GM21529 (cell line): Measurements from ENCODE around the gene MBD1.
A peak's percentile ranks its signal among the peaks of the same experiment; 100 is the strongest.
"Not testable (repeated sequence)": the region's sequence is repeated elsewhere in the genome, so short reads cannot be mapped to it uniquely, and the experiment has no call there.

Source experiments
- ATAC-seq: cut with Tn5 transposase; IDR thresholded peaks from one replicate; pipeline ENCODE4 v1.9.1; 2021; ENCODE audit not compliant: unreplicated experiment

The MBD1 gene

DNA sequence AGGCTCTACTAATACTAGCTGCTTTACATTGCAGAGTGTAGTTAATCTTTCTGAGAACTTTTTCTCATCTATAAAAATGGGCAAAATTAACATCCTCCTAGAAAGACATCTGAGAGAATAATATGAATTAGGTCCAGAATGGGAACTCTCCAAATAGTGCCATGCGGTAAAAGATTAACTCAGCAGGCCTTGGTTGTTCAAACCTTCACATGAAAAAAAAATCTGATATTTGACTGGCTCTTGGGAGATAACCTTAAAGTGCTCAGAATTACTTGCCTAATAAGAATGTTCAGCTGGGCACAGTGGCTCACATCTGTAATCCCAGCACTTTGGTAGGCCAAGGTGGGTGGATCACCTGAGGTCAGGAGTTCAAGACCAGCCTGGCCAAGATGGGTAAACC lies 11.7 kb upstream of the MBD1 start:
- no peak for ATAC-seq

DNA sequence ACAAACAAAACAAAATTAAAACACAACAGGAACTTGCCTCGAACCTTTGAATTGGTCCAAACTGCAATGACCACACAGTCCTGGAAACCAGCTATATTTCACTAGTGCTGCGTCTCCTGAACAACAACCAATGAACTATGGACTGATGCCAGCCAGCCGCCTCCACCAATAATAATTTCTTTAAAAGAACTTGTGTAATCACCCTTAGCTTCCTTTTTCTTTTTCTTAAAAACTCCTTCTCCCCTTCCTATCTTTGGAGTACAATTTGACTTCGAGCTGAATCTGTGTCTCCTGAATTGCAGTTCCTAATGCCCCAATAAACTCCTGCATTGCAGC lies 7.8 kb upstream of the MBD1 start:
- ATAC-seq, result no peak

DNA sequence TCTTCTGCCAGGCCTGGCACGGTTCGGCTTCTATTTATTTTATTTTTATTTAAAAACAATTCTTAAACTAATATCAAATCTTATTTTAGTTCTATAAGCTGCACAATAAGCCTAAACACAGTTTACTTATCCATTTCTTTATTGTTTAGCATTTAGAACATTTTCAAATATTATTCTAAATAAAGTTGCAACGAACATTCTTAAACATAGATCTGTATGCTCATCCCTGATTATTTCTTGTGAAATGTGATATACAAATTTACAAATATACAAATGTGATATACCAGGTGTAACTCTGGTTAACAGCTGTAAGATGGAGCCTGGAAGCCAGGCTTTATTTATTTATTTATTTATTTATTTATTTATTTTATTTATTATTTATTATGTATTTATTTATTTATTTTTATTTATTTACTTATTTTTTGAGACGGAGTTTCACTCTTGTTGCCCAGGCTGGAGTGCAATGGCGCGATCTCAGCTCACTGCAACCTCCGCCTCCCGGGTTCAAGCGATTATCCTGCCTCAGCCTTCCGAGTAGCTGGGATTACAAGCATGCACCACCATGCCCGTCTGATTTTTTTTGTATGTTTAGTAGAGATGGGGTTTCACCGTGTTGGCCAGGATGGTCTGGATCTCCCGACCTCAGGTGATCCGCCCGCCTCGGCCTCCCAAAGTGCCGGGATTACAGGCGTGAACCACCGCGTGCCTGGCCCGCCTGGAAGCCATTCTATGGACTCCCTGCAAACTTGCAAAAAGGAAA lies 7.2 kb upstream of the MBD1 start:
- not testable (repeated sequence) for ATAC-seq

DNA sequence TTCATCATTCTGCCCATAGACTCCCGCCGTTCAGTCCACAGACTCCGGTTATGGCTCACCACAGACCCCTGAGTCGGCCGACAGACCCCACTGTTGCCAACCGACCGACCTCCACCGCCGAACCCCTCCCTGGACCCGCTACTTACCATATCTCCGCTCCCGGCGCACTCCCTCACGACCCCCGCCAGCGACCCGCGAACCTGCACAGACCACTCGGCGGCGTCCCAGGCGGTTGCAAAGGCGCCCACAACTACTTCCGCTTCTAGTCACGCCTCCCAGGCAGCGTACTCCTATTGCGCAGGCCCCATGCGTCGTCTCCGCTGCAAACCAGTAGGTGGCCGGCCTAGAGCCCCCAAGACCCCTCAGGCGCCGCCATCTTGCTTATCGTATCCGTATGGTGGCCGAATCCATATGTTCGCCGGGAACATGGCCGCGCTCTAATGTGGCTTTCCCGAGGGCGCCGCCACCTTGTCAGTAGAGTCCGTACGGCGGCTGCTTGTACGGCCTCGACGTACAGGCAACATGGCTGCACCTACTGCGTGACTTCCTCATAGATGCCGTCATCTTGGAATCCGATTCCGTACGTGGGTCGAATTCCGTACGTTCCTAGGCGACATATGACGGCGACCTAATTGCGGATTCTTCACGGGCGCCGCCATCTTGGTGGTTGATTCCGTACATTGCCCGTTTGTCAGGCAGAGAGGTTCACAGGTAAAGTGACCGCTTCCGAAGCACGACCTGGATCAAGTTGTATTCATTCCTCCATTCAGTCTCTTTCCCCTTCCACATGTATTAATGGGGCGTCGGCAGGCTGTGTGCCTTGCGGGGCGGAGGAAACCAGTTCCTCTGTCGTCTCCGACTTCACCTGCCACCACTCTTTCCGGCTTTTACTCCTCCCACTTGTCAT lies 6.4 kb upstream of the MBD1 start, which contains the start of gene CXXC1:
CXXC1 (minus strand) TSS at position 252 of the 907 bp plus-strand sequence; CDS start at position 149, 103 bp downstream.
- ATAC-seq, result peak; percentile 88

- no peak for ATAC-seq
Measured at GRCh38 chr18:50287028-50287440, 5.7 kb upstream of the MBD1 start.

DNA sequence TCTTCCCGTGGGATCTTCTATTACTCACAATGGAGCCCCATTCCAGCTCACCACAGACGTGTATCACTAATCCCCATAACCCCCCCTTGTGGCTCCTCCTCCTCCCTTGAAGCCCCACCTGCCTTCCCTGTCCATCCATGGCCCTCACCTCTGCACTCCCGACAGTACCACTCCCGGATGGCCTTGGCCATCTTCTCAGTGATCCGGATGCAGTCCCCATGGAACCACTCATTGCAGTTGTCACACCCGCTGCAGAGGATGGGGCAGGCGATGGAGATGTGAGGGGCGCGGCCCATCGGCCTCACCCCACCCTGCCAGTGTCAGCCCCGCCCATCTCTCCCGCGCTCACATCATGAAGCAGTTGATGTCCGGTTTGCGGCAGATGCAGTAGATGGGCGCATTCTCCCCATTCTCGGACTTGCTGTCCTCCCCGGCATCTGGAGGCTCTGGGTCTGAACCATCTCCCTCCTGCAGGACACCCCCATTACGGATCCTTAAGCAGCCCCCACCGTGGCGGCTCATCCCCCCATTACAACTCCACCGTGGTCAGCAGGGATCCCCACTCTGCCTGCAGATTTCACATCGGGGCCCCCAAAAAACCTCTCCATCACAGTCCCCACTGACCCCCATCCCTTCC lies 5.2 kb upstream of the MBD1 start:
- ATAC-seq, result no peak

DNA sequence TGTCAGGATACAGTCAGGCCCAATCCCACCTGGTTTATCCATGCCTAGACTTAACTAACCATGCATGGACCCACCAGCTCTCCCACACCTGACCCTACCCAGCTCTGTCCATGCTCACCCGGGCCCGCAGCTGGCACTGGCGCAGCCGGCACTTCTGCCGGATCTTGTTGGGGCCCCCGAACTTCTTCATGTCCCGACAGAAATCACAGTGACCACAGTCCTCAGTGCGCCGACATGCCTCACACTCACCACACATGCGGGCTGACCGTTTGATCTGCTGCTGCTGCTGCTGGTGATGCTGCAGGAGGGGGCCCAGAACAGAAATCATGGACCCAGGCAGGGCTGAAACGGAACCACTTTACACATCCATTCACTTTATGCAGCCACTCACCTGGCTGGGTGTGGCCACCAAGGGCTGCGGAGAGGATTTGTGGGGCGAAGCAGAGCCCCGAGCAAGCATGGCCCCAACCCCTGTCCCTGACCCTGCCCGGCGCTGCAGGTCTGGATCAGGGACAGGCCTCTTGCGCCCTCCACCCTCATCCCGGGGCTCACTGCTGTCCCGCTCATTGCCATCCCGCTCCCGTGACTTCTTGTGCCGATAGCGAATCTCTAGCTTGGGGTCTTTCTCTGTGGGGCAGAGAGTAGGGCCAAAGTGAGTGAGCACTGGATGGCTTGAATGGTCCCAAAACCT lies 4.5 kb upstream of the MBD1 start:
- ATAC-seq, result no peak

DNA sequence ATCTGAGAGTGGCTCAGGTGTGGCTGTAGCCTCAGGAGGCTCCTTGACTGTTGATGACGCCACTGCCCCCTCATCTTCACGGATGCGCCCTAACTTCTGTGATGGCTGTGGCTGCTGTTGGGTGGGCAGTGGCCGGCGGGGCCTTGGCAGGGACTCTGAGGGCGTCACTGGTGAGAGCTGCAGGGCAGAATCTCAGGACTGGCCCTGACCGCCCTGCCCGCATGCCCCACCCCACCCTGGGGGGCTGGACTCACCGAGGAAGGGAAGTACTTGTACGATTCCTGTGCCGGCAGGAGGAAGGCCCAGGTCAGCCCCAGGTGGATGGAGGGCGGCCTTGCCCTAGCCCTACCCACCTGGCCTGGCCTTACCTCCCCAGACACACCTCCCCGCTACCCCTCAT lies 3.7 kb upstream of the MBD1 start:
- ATAC-seq, result no peak

GRCh38 chr18:50284255-50284885 lies 3.0 kb upstream of the MBD1 start:
- ATAC-seq, result no peak

GRCh38 chr18:50283469-50284209 lies 2.3 kb upstream of the MBD1 start:
- no peak for ATAC-seq

DNA sequence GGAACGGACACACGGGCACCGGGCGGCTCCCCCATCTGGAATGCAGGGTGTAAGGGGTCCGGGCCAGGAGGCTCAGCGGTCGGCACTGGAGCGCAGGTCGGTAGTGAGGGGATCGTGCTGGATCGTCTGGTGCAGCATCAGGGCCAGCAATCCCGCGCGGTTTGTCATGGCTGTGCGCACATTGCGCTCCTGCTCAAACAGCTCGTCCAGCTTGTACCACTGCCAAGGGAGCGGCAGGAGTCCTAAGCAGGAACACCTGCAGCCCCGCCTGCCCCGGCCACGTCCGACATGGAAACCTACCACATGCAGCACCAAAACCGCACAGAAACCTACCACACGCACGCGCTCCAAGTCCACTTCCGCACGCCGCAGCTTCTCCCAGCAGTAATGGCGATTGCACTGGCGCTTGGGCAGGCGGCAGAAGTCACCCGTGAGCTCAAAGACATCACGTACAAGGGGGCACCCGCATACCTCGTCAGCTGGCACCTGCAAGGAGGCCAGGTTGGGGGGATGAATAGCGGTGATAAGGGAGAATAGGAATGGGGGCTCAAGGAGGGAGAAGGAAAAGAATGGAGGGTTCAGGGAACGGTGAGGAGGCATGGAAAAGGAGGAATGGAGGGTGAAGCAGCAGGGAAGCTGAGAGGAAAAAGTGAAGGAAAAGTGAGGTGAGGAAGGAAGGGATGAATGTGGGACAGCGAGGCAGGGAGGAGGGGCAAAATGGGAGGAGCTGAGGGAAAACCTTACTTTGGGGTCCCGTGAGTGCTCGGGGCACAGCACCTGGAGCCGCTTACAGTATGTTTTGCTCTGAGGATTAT lies 1.4 kb upstream of the MBD1 start:
- ATAC-seq, result no peak

DNA sequence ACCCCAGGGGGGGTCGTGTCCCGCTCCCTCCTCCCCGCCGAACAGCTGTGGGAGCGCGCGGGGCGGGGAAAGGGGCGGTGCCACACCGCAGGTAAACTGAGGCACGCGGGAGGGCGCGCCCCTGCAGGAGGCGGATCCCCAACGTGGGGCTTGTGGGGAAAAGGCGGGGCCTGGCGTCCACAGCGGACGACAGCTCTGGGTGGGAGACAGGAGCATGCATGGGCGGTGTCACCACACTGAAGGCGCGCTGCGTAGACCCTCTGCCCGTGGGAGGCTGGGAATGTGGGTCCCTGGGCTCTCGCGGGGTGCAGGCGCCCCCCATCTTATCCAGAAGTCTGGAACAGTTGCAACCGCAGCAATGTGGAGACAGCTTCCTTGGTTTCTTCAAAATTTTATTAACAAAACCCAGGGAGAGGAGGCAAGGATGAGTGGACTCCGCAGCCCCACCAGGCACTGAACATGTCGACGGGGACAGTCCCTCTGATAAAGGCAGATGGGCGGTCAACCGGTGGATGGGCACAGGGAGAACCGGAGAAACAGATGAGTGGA lies 723 bp upstream of the MBD1 start:
- no peak for ATAC-seq

GRCh38 chr18:50280707-50281294 lies 522 bp downstream of the MBD1 start:
- ATAC-seq, result no peak

DNA sequence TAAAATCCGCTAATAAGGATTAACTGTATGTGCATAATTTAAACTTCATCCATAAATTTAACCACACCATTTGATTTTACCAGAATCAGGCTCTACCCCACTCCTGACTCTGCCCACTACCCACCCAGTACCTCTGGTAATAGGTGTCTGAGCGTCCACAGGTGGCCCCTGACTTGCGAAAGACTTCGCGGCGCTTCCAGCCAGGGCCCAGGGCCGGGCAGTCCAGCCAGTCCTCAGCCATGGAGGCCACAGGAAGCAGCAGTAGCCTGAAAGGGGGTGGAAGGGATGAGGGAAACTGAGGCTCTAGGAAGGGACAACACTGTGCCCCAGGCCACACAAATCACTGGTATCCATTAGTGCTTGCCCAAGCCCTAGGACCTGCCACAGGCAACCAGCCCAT lies 1.6 kb downstream of the MBD1 start:
- ATAC-seq, result no peak

- ATAC-seq, result no peak
Measured at GRCh38 chr18:50277942-50278341, 3.4 kb downstream of the MBD1 start.

DNA sequence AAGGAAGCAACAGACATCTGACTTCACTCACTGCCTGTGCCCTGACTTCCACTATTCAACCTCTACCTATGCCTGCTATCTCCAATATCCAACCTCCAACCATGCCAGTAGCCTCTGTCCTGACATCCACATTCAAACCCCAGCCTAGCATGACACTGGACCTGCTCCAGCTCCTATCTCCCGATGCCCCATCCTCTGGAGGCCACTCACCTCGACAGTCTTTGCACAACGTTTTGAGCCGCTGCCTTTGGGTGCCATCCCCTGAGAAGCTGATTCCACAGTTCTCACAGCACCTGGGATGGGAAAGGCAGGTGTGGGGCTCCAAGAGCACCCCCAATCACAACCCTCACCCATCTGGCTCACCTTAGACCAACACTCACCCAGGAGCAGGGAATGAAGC lies 4.9 kb downstream of the MBD1 start:
- ATAC-seq, result no peak

- no peak for ATAC-seq
Measured at GRCh38 chr18:50275503-50276036, 5.8 kb downstream of the MBD1 start.

DNA sequence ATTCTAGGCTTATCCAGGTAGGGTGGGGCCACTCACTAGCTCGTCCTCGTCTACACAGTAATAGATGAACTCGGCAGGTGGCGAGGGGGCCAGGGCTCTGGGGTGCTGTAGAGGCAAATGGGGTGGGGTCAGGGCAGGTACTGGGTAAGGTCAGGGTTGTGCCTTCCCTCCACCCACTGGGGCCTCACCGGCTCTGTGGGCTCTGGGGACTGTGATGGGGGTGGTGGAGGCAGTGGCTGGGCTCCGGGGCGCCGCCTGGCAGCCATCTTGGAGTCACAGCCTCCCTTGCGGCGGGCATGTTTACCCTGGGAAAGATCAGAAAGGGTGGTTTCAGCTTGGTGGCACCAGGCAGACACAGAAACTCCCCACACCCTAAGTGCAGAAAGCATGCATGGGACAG lies 6.4 kb downstream of the MBD1 start:
- ATAC-seq, result no peak
